ENCODE measurements around the gene RPRD1B. TPM values are rescaled to one million over a fixed set of nuclear protein-coding genes. Genes with fewer than 3 reads are reported as not detected.
A peak's percentile ranks its signal among the peaks of the same experiment; 100 is the strongest.

Gene RPRD1B
- total and polyA plus RNA-seq, 2 of the 4 experiments (the other 2 are of a cell fraction), result 8.4 to 9.9 TPM

DNA sequence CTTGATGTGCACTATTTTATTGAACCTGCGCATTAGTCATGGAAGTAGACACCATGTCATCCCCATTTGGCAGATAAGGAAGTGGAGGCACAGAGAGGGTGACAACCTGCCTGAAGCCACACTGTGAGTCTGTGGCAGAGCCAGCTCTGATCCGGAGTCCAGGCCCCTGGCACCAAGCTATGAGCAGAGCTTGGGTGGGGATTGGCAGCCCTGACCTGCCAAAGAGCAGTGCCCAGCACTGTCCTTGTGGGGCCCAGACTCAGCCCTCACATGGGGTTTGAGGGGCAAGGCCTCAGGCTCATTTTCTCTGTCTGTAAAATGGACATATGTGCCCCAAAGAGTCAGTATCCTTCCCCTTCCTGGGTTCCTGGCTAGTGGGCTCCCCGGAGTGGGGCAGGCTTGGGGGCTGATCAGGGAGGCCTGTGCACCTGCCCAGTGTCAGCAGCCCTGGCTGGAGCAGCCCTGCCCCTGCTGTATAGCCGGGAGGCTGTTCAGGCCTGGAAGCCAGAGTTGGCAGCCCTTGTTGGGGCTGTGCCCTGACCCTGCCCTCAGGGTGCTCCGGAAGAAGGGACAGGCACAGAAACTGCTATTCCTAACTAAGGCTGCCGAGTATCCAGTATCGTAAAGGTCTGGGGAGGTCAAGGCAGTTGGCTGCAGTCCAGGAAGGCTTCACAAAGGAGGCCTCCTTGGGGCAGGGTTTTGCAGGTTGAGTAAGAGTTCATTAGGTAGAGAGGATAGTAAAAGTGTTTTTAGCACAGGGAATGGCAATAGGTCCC is 92.8 kb downstream of the RPRD1B start:
- intact Hi-C loops (cut with micrococcal nuclease) (no loop called here), dilution Hi-C loops (cut with HindIII; ENCODE audit: low sequenced_read_pairs, unreplicated experiment) (no loop called here)

More for the DNA sequence above, 92.8 kb downstream of the RPRD1B start:
- ChIA-PET CTCF (interaction anchor here (1.0 kb wide), 1 partner anchor 39 kb away, joined by 3 read pairs; no protein-coding TSS in a partner anchor), POLR2A (ENCODE audit: unreplicated experiment) (no interaction called here)
- Histone ChIP-seq H3K9ac (ENCODE audit: low read depth, low read length) (no peak overlapping the region), H4K5ac (ENCODE audit: low read depth, low read length) (peak overlapping the region; percentile 52), H3K4ac (ENCODE audit: low read depth, low read length) (peak overlapping the region; percentile 92), H3K4me1 (ENCODE audit: control insufficient read depth, insufficient read depth, low read length) (peaks cover 32% of the 10 kb centered on the region), H4K8ac (ENCODE audit: low read depth in 2 of 2, low read length in 2 of 2) (peak overlapping the region; percentile 8 to 93; a peak in 3 of 4 replicates), H3K4me2 (ENCODE audit: low read depth, low read length) (no peak overlapping the region), H3K56ac (ENCODE audit: extremely low read depth, insufficient read depth, low read length) (no peak overlapping the region), H3K79me1 (ENCODE audit: low read depth in 1 of 2, low read length in 2 of 2) (peaks cover 0 to 8% of the 10 kb centered on the region in 2 experiments; a peak in 1 of 4 replicates), H4K20me1 (ENCODE audit: insufficient read depth, low read length) (no peaks in the 10 kb centered on the region; the same call in 1 of the 2 replicates), H3K14ac (replicated peaks; ENCODE audit: low read depth, low read length) (peak overlapping the region; percentile 71), H3K23ac (ENCODE audit: low read depth, low read length) (peak overlapping the region; percentile 63), H3K36me3 (ENCODE audit: control insufficient read depth, insufficient read depth, low read length) (peaks cover 20% of the 10 kb centered on the region), H3K4me3 (ENCODE audit: insufficient read depth, low read depth, low read length) (no peak overlapping the region), H3K27ac (ENCODE audit: insufficient read depth, low read length) (peak overlapping the region; percentile 51), H3K27me3 (ENCODE audit: control insufficient read depth, insufficient read depth, low read length) (no peaks in the 10 kb centered on the region), H2BK5ac (ENCODE audit: low read depth, low read length, poor library complexity, severe bottlenecking) (peak overlapping the region; percentile 16), H3K18ac (ENCODE audit: low read depth, low read length) (peak overlapping the region; percentile 80), H2BK15ac (ENCODE audit: low read depth, low read length) (peak overlapping the region; percentile 94; the same call in 2 of the 3 replicates), H3K9me1 (ENCODE audit: insufficient read depth, low read length) (peaks cover 32% of the 10 kb centered on the region), H2BK20ac (ENCODE audit: low read depth, low read length) (peak overlapping the region; percentile 77), H4K91ac (ENCODE audit: insufficient read depth, low read depth, low read length) (peak overlapping the region; percentile 89), H2AK9ac (replicated peaks; ENCODE audit: low read depth, low read length, poor library complexity) (peak overlapping the region; percentile 55), H2BK120ac (ENCODE audit: low read depth, low read length) (peak overlapping the region; percentile 72), H2AK5ac (ENCODE audit: low read depth, low read length) (peak overlapping the region; percentile 94), H3K9me3 (ENCODE audit: control insufficient read depth, insufficient read depth, low read length) (no peaks in the 10 kb centered on the region), H2AFZ (replicated peaks; ENCODE audit: low read length, poor library complexity) (no peak overlapping the region)
- DNase-seq (no peak), ATAC-seq (ENCODE audit: low read depth) (no peak)
- TF ChIP-seq RFX5 (IDR thresholded peaks at IDR 0.05; ENCODE audit: low read depth, low read length) (no peak), NFE2L2 (IDR thresholded peaks at IDR 0.05; ENCODE audit: low read depth, low read length) (no peak), POLR2A (IDR thresholded peaks at IDR 0.05; ENCODE audit: low read depth, low read length) (no peak), FOS (IDR thresholded peaks at IDR 0.05; ENCODE audit: low read depth, low read length) (no peak), MAZ (IDR thresholded peaks at IDR 0.05; ENCODE audit: borderline replicate concordance, low read depth, low read length) (no peak), CTCF (conservative IDR thresholded peaks at IDR 0.05; ENCODE audit: low read depth, low read length) (no peak), ELK1 (IDR thresholded peaks at IDR 0.05; ENCODE audit: borderline replicate concordance, low read depth, low read length) (no peak), SMC3 (IDR thresholded peaks at IDR 0.05; ENCODE audit: low read depth, low read length) (no peak), RCOR1 (IDR thresholded peaks at IDR 0.05; ENCODE audit: insufficient replicate concordance, low read length) (no peak), CHD1 (IDR thresholded peaks at IDR 0.05; ENCODE audit: low read depth, low read length) (no peak), MAFK (IDR thresholded peaks at IDR 0.05; ENCODE audit: low read depth, low read length) (no peak), MXI1 (IDR thresholded peaks at IDR 0.05; ENCODE audit: borderline replicate concordance, low read depth, low read length) (no peak), BHLHE40 (IDR thresholded peaks at IDR 0.05; ENCODE audit: low read depth, low read length) (no peak)
- TF ChIP-seq, protein P1, sequence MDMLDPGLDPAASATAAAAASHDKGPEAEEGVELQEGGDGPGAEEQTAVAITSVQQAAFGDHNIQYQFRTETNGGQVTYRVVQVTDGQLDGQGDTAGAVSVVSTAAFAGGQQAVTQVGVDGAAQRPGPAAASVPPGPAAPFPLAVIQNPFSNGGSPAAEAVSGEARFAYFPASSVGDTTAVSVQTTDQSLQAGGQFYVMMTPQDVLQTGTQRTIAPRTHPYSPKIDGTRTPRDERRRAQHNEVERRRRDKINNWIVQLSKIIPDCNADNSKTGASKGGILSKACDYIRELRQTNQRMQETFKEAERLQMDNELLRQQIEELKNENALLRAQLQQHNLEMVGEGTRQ (IDR thresholded peaks at IDR 0.05; ENCODE audit: low read depth, low read length), result no peak
- in situ Hi-C loops (cut with MboI; ENCODE audit: low sequenced_read_pairs), result no loop called here
- WGBS, 2 experiments (ENCODE audit: extremely low coverage in 2 of 2, insufficient read length in 1 of 2), result 82% methylated on average over 3 of the region's 7 CpGs; no CpG with 5 or more reads in 1 of the 2 experiments
- BruUV-seq (replicated peaks), result no TSS peak

All from IMR-90 (cell line).